GM18526 (cell line): ENCODE measurements around the gene PCGF2.
A peak's percentile ranks its signal among the peaks of the same experiment; 100 is the strongest.

Experiments
- POLR2A ChIP-seq: IDR thresholded peaks from 3 replicates; pipeline ENCODE4 v1.6.1; 2011; ENCODE audit not compliant: insufficient read length; ENCODE audit errors: extremely low read depth

Gene PCGF2

GRCh38 chr17:38704606-38705522 lies 43.3 kb downstream of the PCGF2 start, which contains the start of gene MLLT6:
MLLT6 (plus strand) TSS chr17:38705273; CDS start chr17:38705633, 360 bp downstream.
- TF ChIP-seq POLR2A = peak; percentile 59

- TF ChIP-seq POLR2A = peak; percentile 48
Measured at GRCh38 chr17:38703742-38704605, 44.2 kb downstream of the PCGF2 start.

- TF ChIP-seq POLR2A = peak; percentile 51
Measured at GRCh38 chr17:38702916-38703741, 45.0 kb downstream of the PCGF2 start.

GRCh38 chr17:38702166-38702915 lies 45.8 kb downstream of the PCGF2 start:
- peak; percentile 89 for TF ChIP-seq POLR2A

DNA sequence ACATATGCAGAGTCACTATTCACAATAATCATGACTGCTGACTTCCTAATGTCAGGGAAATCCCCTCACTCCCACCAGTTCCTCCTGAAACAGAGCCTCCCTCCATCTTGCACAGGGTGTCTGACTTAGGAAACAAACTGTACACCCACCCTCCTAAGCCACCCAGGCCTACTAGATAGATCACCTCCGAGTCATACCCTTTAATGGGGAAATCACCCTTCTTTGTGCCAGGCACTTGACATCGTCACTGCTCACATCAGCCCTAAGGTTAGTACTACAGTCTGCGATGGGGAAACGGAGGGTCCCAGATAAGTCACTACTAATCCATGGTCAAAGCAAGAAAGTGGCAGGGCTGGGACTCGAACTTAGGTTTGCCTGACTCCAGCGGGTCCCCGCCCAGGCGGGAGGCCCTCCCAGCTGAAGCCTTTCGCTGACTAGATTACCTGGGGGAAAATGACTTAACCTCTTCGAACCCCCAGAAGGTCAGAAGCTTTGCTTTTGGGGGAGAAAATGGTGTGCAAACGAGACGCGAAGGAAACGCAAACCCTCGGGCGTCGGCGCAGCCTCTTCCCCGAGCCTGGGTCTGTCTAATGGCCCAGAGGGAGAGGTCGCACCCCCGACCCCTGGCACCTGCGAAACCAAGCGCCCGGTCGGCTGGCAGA lies 46.5 kb downstream of the PCGF2 start:
- no peak for TF ChIP-seq POLR2A

GRCh38 chr17:38698760-38699159 lies 49.4 kb downstream of the PCGF2 start:
- TF ChIP-seq POLR2A = no peak

- no peak for TF ChIP-seq POLR2A
Measured at GRCh38 chr17:38697061-38697820, 50.9 kb downstream of the PCGF2 start.

GRCh38 chr17:38693700-38694329 lies 54.3 kb downstream of the PCGF2 start:
- TF ChIP-seq POLR2A = no peak

- no peak for TF ChIP-seq POLR2A
Measured at GRCh38 chr17:38691154-38691553, 57.0 kb downstream of the PCGF2 start.

GRCh38 chr17:38690386-38690785 lies 57.8 kb downstream of the PCGF2 start:
- TF ChIP-seq POLR2A = no peak

DNA sequence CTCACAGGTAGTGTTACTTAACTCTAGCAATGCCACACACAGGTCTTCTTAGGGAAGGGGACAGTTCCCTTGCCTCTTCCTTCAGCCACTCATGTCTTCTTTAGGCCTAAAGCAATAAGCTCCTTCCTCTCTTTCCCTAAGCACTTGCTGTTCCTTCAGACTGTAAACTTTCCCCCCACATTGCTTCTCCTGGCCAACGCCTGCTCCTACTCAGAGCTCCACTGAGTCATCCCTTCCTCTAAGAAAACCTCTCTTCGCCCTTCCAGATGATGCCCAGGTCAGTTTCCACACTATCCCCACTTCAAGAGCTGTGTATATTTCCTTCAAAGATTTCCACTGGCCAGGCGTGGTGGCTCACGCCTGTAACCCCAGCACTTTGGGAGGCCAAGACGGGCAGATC lies 60.9 kb downstream of the PCGF2 start:
- TF ChIP-seq POLR2A = no peak

- no peak for TF ChIP-seq POLR2A
Measured at GRCh38 chr17:38685491-38685890, 62.6 kb downstream of the PCGF2 start.
